ENCODE data around the gene UBA3.

UBA3 gene

DNA sequence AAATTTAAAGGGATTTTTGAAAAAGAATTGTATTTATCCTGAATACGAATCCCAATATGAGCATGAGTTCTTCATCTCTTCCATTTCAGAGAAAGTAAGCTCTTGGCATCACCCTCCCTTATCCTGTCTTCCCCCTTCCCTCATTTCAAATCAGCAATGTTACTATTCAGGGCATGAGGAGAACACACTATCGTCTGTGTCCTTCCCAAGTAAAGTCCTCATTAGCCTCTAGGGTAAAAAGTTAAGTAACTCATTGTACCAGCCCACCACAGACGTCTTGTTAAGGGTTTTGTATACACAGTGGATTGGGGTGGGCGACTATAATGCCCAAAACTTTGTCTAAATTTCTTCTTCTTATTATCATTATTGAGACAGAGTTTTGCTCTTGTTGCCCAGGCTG is 19.4 kb upstream of the UBA3 start:
- TF ChIP-seq, protein P1, sequence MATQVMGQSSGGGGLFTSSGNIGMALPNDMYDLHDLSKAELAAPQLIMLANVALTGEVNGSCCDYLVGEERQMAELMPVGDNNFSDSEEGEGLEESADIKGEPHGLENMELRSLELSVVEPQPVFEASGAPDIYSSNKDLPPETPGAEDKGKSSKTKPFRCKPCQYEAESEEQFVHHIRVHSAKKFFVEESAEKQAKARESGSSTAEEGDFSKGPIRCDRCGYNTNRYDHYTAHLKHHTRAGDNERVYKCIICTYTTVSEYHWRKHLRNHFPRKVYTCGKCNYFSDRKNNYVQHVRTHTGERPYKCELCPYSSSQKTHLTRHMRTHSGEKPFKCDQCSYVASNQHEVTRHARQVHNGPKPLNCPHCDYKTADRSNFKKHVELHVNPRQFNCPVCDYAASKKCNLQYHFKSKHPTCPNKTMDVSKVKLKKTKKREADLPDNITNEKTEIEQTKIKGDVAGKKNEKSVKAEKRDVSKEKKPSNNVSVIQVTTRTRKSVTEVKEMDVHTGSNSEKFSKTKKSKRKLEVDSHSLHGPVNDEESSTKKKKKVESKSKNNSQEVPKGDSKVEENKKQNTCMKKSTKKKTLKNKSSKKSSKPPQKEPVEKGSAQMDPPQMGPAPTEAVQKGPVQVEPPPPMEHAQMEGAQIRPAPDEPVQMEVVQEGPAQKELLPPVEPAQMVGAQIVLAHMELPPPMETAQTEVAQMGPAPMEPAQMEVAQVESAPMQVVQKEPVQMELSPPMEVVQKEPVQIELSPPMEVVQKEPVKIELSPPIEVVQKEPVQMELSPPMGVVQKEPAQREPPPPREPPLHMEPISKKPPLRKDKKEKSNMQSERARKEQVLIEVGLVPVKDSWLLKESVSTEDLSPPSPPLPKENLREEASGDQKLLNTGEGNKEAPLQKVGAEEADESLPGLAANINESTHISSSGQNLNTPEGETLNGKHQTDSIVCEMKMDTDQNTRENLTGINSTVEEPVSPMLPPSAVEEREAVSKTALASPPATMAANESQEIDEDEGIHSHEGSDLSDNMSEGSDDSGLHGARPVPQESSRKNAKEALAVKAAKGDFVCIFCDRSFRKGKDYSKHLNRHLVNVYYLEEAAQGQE (IDR thresholded peaks at IDR 0.05; ENCODE audit: insufficient read depth in 1 of 2, low read depth in 2 of 2, low read length in 2 of 2), result no peak
- TF ChIP-seq FOXP2 (optimal IDR thresholded peaks at IDR 0.05; ENCODE audit: borderline replicate concordance, extremely low read depth, extremely low read length, insufficient read depth), result no peak
- TF ChIP-seq TAF1 (IDR thresholded peaks at IDR 0.05; ENCODE audit: borderline replicate concordance, insufficient read depth, low read length), result no peak
- TF ChIP-seq SIN3A (IDR thresholded peaks at IDR 0.05; ENCODE audit: borderline replicate concordance, insufficient read depth, low read length), result no peak
- no peak for TF ChIP-seq POLR2AphosphoS5 (IDR thresholded peaks at IDR 0.05; ENCODE audit: low read depth, low read length)

DNA sequence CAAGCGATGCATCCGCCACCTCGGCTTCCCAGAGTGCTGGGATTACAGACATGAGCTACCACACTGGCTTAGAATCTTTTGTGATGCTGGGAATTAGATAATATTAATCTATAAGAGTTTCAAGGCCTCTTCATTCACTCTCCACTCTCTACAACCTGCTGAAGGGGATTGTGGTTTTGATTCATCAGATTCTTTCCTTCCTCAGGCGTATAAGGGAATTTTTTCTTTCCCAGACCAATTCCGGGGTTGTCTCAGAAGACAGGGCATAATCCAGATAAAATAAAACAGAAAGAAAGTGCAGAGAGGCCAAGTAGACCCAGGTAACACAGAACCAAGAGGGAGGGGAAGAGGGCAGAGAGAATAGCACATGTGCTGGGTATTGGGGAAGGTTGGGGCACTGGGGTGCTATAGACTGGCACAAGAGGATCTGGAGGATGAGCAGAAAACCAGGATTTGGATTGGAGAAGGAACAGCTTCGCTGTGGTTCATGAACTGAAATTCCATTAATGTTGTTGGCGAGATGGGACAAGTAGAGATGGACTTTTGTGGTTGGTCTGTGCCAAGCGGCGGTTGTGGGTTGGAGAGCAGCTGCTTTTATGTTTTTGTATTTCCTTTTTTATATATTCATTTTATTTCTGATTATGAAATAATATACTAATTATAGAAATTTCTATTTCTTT is 17.4 kb upstream of the UBA3 start:
- TF ChIP-seq TAF1 (IDR thresholded peaks at IDR 0.05; ENCODE audit: borderline replicate concordance, insufficient read depth, low read length) (no peak), POLR2AphosphoS5 (IDR thresholded peaks at IDR 0.05; ENCODE audit: low read depth, low read length) (no peak), FOXP2 (optimal IDR thresholded peaks at IDR 0.05; ENCODE audit: borderline replicate concordance, extremely low read depth, extremely low read length, insufficient read depth) (no peak)

DNA sequence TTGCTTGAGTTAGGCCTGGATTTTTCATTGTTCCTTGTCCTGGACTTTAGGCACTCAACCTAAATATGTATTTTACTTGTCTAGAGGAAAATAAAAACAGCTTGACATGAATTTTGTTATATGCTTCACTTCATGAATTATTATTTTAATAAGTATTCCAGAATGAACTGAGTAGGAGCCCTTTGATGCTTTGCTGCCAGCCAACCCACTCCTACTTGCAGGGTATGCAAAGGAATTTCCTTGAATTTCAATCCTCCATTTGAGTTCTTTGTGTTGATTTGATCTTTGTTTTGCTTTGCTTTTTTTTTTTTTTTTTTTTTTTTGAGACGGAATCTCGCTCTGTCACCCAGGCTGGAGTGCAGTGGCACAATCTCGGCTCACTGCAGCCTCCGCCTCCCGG is 16.1 kb upstream of the UBA3 start:
- TF ChIP-seq, protein P1 (IDR thresholded peaks at IDR 0.05; ENCODE audit: insufficient read depth in 1 of 2, low read depth in 2 of 2, low read length in 2 of 2), result no peak
- TF ChIP-seq SIN3A (IDR thresholded peaks at IDR 0.05; ENCODE audit: borderline replicate concordance, insufficient read depth, low read length) (no peak), TAF1 (IDR thresholded peaks at IDR 0.05; ENCODE audit: borderline replicate concordance, insufficient read depth, low read length) (no peak), POLR2AphosphoS5 (IDR thresholded peaks at IDR 0.05; ENCODE audit: low read depth, low read length) (no peak), FOXP2 (optimal IDR thresholded peaks at IDR 0.05; ENCODE audit: borderline replicate concordance, extremely low read depth, extremely low read length, insufficient read depth) (no peak)

DNA sequence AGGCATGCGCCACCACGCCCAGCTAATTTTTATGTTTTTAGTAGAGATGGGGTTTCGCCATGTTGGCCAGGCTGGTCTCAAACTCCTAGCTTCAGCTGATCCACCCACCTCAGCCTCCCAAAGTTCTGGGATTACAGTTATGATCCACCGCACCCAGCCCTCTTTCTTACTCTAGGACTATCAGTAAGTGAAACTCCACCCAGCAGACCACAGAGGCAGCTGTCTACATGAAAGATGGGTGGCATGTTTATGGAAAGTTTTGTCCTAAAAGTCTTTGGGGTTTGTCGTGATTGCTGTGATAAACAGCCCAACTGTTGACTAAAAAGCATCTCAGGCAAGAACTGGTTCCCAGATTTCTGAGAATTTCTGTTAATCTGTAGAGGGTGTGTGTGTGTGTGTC is 15.5 kb upstream of the UBA3 start:
- TF ChIP-seq POLR2AphosphoS5 (IDR thresholded peaks at IDR 0.05; ENCODE audit: low read depth, low read length), result no peak
- no peak for TF ChIP-seq TAF1 (IDR thresholded peaks at IDR 0.05; ENCODE audit: borderline replicate concordance, insufficient read depth, low read length)
- TF ChIP-seq SIN3A (IDR thresholded peaks at IDR 0.05; ENCODE audit: borderline replicate concordance, insufficient read depth, low read length), result no peak
- TF ChIP-seq, protein P1 (IDR thresholded peaks at IDR 0.05; ENCODE audit: insufficient read depth in 1 of 2, low read depth in 2 of 2, low read length in 2 of 2), result no peak
- no peak for TF ChIP-seq FOXP2 (optimal IDR thresholded peaks at IDR 0.05; ENCODE audit: borderline replicate concordance, extremely low read depth, extremely low read length, insufficient read depth)

DNA sequence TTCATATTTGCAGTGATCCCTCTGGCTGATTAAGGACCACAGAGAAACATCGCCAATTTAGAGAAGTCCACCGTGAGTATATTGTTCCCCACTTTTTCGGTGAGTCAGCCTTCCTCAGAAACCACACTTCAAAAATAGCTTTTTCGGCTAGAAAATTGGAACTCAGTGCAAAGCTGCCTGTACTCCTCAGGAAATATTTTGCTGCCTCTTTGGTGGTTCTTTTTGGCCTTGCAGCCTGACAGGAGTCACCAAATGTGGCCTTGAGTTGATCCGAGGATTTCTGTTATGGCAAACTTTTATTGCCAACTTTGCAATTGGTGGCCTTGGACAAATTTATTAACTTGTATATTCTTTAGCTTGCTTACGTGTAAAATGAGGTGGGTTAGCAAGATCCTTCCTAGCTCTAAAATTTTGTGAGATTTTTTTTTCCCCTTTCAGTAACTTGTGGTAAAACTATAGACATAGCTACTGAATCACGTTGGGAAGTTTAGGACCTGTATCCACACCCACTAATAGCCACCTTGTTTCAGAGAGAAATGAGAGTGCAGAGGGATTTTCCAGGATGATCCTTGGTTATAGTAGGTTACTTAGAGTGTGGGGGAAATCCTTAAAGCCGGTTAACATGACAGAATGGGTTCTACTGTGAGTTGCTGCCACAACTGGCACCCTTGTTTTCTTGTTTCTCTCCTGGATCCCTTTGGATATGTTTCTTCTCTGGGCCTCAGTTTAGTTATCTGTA is 14.5 kb upstream of the UBA3 start:
- TF ChIP-seq SIN3A (IDR thresholded peaks at IDR 0.05; ENCODE audit: borderline replicate concordance, insufficient read depth, low read length) (no peak), POLR2AphosphoS5 (IDR thresholded peaks at IDR 0.05; ENCODE audit: low read depth, low read length) (no peak), FOXP2 (optimal IDR thresholded peaks at IDR 0.05; ENCODE audit: borderline replicate concordance, extremely low read depth, extremely low read length, insufficient read depth) (no peak), TAF1 (IDR thresholded peaks at IDR 0.05; ENCODE audit: borderline replicate concordance, insufficient read depth, low read length) (no peak)
- TF ChIP-seq, protein P1 (IDR thresholded peaks at IDR 0.05; ENCODE audit: insufficient read depth in 1 of 2, low read depth in 2 of 2, low read length in 2 of 2), result no peak
